ENCODE data around the gene NTN5. TPM values are rescaled to one million over a fixed set of nuclear protein-coding genes. Genes with fewer than 3 reads are reported as not detected.

Gene NTN5
- total and polyA plus RNA-seq, 9 of the 15 experiments (the other 6 are each of a cell fraction or from before 2014, with no cell fraction given), result not detected

GRCh38 chr19:48637449-48637947 lies 35.3 kb downstream of the NTN5 start (continued):
- TF ChIP-seq, protein P1, sequence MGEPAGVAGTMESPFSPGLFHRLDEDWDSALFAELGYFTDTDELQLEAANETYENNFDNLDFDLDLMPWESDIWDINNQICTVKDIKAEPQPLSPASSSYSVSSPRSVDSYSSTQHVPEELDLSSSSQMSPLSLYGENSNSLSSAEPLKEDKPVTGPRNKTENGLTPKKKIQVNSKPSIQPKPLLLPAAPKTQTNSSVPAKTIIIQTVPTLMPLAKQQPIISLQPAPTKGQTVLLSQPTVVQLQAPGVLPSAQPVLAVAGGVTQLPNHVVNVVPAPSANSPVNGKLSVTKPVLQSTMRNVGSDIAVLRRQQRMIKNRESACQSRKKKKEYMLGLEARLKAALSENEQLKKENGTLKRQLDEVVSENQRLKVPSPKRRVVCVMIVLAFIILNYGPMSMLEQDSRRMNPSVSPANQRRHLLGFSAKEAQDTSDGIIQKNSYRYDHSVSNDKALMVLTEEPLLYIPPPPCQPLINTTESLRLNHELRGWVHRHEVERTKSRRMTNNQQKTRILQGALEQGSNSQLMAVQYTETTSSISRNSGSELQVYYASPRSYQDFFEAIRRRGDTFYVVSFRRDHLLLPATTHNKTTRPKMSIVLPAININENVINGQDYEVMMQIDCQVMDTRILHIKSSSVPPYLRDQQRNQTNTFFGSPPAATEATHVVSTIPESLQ (CRISPR knock-in tag; IDR thresholded peaks at IDR 0.05), result peak; percentile 95; the same call in 1 of the 2 replicates
- TF ChIP-seq MBD2 (IDR thresholded peaks at IDR 0.05; ENCODE audit: borderline replicate concordance, low read depth), result peak; percentile 92; the same call in 1 of the 2 replicates
- TF ChIP-seq, protein P2, sequence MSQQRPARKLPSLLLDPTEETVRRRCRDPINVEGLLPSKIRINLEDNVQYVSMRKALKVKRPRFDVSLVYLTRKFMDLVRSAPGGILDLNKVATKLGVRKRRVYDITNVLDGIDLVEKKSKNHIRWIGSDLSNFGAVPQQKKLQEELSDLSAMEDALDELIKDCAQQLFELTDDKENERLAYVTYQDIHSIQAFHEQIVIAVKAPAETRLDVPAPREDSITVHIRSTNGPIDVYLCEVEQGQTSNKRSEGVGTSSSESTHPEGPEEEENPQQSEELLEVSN (IDR thresholded peaks at IDR 0.05; ENCODE audit: borderline replicate concordance in 1 of 2, extremely low read depth in 1 of 2, insufficient read depth in 1 of 2, insufficient read length in 1 of 2, low read depth in 1 of 2, low read length in 1 of 2, poor library complexity in 1 of 2, severe bottlenecking in 1 of 2), result peak; percentile 98 to 99
- 0 out of 4 replicates have a peak, but pooled peaks of 1 of the 2 experiments have one; percentile 18 for TF ChIP-seq MLLT1 (IDR thresholded peaks at IDR 0.05)
- TF ChIP-seq HNRNPL (IDR thresholded peaks at IDR 0.05; ENCODE audit: low read depth, low read length), result peak; percentile 82; the same call in 1 of the 2 replicates
- peak; percentile 72; the same call in 1 of the 2 replicates for TF ChIP-seq RAD51 (IDR thresholded peaks at IDR 0.05; ENCODE audit: borderline replicate concordance, low read depth)
- TF ChIP-seq NR3C1 (CRISPR knock-in tag; IDR thresholded peaks at IDR 0.05), result peak; percentile 97; the same call in 1 of the 2 replicates
- no peak for TF ChIP-seq GTF2A2 (tag; IDR thresholded peaks at IDR 0.05)
- TF ChIP-seq NBN (IDR thresholded peaks at IDR 0.05; ENCODE audit: low read depth), result peak; percentile 72; the same call in 1 of the 2 replicates
- TF ChIP-seq RERE (CRISPR knock-in tag; IDR thresholded peaks at IDR 0.05; ENCODE audit: borderline replicate concordance), result peak; percentile 37; the same call in 1 of the 2 replicates
- TF ChIP-seq CREM (IDR thresholded peaks at IDR 0.05; ENCODE audit: low read depth), result peak; percentile 75
- TF ChIP-seq FOXK2 (conservative IDR thresholded peaks at IDR 0.05 in 1 of 2, IDR thresholded peaks at IDR 0.05 in 1 of 2; ENCODE audit: low read depth in 2 of 2), result peak; percentile 71 to 81
- TF ChIP-seq TBL1XR1 (IDR thresholded peaks at IDR 0.05; ENCODE audit: low read length in 2 of 2), result peak in 1 of 2 experiments; percentile 43; a peak in 2 of 4 replicates
- TF ChIP-seq CTCFL (IDR thresholded peaks at IDR 0.05; ENCODE audit: borderline replicate concordance, insufficient read depth, low read depth, low read length, poor library complexity, severe bottlenecking), result peak; percentile 86
